Fibroblast of lung (primary cell): ENCODE results near the gene ECI2.

Source experiments
- CTCF ChIP-seq, 2 donors: IDR thresholded peaks in 1 of 2; conservative IDR thresholded peaks in 1 of 2; 1 replicate in 1 of 2; 2 replicates in 1 of 2; pipeline ENCODE4 v1.5.1; 2011 to 2012; ENCODE audit warnings: low read length in 2 of 2, control low read depth in 1 of 2, inconsistent platforms in 1 of 2, low read depth in 1 of 2, mild to moderate bottlenecking in 1 of 2
- EZH2 ChIP-seq: IDR thresholded peaks from 2 replicates; pipeline ENCODE4 v1.5.1; 2012; ENCODE audit warnings: low read length, control low read depth, mild to moderate bottlenecking; ENCODE audit errors: missing control alignments

- TF ChIP-seq CTCF (conservative IDR thresholded peaks at IDR 0.05 in 1 of 2, IDR thresholded peaks at IDR 0.05 in 1 of 2; ENCODE audit: low read depth in 1 of 2, low read length in 2 of 2), result no peak
- TF ChIP-seq EZH2, result no peak
Measured at GRCh38 chr6:4172368-4172767, 37.0 kb upstream of the ECI2 start.
